HG03139 (cell line): ENCODE results near the gene STK11.
"Not testable (repeated sequence)": the region's sequence is repeated elsewhere in the genome, so short reads cannot be mapped to it uniquely, and the experiment has no call there.

Experiments used
- ATAC-seq: cut with Tn5 transposase; IDR thresholded peaks from one replicate; pipeline ENCODE4 v1.9.1; 2021; ENCODE audit not compliant: unreplicated experiment

STK11 gene

GRCh38 chr19:1206150-1206863, 729 bp downstream of the STK11 start:
- no peak for ATAC-seq

GRCh38 chr19:1206864-1207450, 1.4 kb downstream of the STK11 start:
- ATAC-seq = no peak

- ATAC-seq = not testable (repeated sequence)
These were observed 3.3 kb downstream of the STK11 start for GRCh38 chr19:1208830-1209229.

GRCh38 chr19:1210227-1210538, 4.6 kb downstream of the STK11 start:
- no peak for ATAC-seq

GRCh38 chr19:1211494-1212234, 6.1 kb downstream of the STK11 start:
- no peak for ATAC-seq

- ATAC-seq = no peak
These were observed 8.1 kb downstream of the STK11 start for GRCh38 chr19:1213391-1214286.

- ATAC-seq = no peak
These were observed 8.8 kb downstream of the STK11 start for GRCh38 chr19:1214299-1214861.

GRCh38 chr19:1214862-1215731, 9.5 kb downstream of the STK11 start:
- ATAC-seq = no peak

- ATAC-seq = no peak
These were observed 11.2 kb downstream of the STK11 start for GRCh38 chr19:1216756-1217155.

GRCh38 chr19:1217366-1217765, 11.8 kb downstream of the STK11 start:
- no peak for ATAC-seq

- ATAC-seq = no peak
These were observed 13.4 kb downstream of the STK11 start for GRCh38 chr19:1218751-1219567.

GRCh38 chr19:1219786-1220476, 14.4 kb downstream of the STK11 start:
- ATAC-seq = no peak

- ATAC-seq = no peak
These were observed 14.9 kb downstream of the STK11 start for GRCh38 chr19:1220477-1220930.

GRCh38 chr19:1220976-1221903, 15.7 kb downstream of the STK11 start:
- ATAC-seq = no peak

GRCh38 chr19:1221904-1222255, 16.3 kb downstream of the STK11 start:
- no peak for ATAC-seq

- ATAC-seq = no peak
These were observed 16.8 kb downstream of the STK11 start for GRCh38 chr19:1222394-1222793.

GRCh38 chr19:1223018-1223855, 17.7 kb downstream of the STK11 start:
- no peak for ATAC-seq
